ENCODE data around the gene C20orf173.

- TF ChIP-seq, protein P1, sequence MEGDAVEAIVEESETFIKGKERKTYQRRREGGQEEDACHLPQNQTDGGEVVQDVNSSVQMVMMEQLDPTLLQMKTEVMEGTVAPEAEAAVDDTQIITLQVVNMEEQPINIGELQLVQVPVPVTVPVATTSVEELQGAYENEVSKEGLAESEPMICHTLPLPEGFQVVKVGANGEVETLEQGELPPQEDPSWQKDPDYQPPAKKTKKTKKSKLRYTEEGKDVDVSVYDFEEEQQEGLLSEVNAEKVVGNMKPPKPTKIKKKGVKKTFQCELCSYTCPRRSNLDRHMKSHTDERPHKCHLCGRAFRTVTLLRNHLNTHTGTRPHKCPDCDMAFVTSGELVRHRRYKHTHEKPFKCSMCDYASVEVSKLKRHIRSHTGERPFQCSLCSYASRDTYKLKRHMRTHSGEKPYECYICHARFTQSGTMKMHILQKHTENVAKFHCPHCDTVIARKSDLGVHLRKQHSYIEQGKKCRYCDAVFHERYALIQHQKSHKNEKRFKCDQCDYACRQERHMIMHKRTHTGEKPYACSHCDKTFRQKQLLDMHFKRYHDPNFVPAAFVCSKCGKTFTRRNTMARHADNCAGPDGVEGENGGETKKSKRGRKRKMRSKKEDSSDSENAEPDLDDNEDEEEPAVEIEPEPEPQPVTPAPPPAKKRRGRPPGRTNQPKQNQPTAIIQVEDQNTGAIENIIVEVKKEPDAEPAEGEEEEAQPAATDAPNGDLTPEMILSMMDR (IDR thresholded peaks at IDR 0.05): no peak
- no peak for TF ChIP-seq POLR2A (IDR thresholded peaks at IDR 0.05)
- no peak for TF ChIP-seq POLR2AphosphoS5 (IDR thresholded peaks at IDR 0.05)
These were observed 38.7 kb downstream of the C20orf173 start for GRCh38 chr20:35490736-35491181.

All from breast epithelium (tissue), 3 donors.